K562 (cell line): ENCODE data around the gene SAP30BP. TPM values are rescaled to one million over a fixed set of nuclear protein-coding genes. Genes with fewer than 3 reads are reported as not detected.

Experiments used
- ATAC-seq: fragments of 200-7000 bp; cut with Tn5 transposase; 3 replicates; pipeline ENCODE4 v1.9.1; 2020; ENCODE audit warnings: moderate library complexity
- BruUV-seq: library from RNA; stranded (reverse); fragments of 400-500 nt; replicated peaks from 2 replicates; lab custom pipeline; 2021; lab: Mats Ljungman, UMichigan
- CTCF ChIA-PET: fragments of 300-600 bp; formaldehyde crosslinking; extraction: SDS; loops from one replicate; lab custom pipeline; 2021; ENCODE audit warnings: low intra/inter-chr PET ratio; lab: Yijun Ruan, JAX
- POLR2A ChIA-PET: fragments of 300-600, 350-650 bp; sonication (Branson Sonifier 250); formaldehyde crosslinking; extraction: SDS; loops from one replicate; lab custom pipeline; 2021; ENCODE audit warnings: antibody characterized with exemption, inconsistent platforms; lab: Yijun Ruan, JAX
- DNase-seq, 4 experiments: peaks; one replicate each; pipeline versions ENCODE4 v3.0.0 to v3.0.0-alpha.2; 2011 to 2018; ENCODE audit warnings: low spot score in 3 of 4, mixed read lengths in 3 of 4; ENCODE audit errors: extremely low read depth in 1 of 4
- FAIRE-seq: peaks from 2 replicates; lab custom pipeline; 2011; peaks lifted over from hg19 to GRCh38; lab: Jason Lieb, UNC
- H2AFZ ChIP-seq: 2 replicates; pipeline ENCODE4 v1.6.0; 2011; ENCODE audit warnings: low read depth, low read length, control low read depth, inconsistent platforms
- H3K27ac ChIP-seq: fragments of 200-600 bp; 3 replicates; pipeline ENCODE4 v1.8.0; 2011; ENCODE audit warnings: low read depth, mild to moderate bottlenecking, control low read depth, inconsistent platforms, low read length, moderate library complexity, mixed read lengths; ENCODE audit errors: extremely low read depth
- H3K27me3 ChIP-seq, 2 experiments: fragments of 300-600 bp in 1 of 2; 2 replicates in 1 of 2; 3 replicates in 1 of 2; pipeline versions ENCODE4 v1.6.0 to v1.8.0; 2011; ENCODE audit warnings: inconsistent platforms in 2 of 2, low read length in 2 of 2, mild to moderate bottlenecking in 1 of 2, mixed read lengths in 1 of 2, moderate library complexity in 1 of 2; ENCODE audit not compliant: control insufficient read depth in 2 of 2, insufficient read depth in 2 of 2
- H3K36me3 ChIP-seq: fragments of 300-600 bp; 3 replicates; pipeline ENCODE4 v1.8.0; 2011; ENCODE audit warnings: mild to moderate bottlenecking, low read length, inconsistent platforms; ENCODE audit not compliant: control insufficient read depth, insufficient read depth
- H3K4me1 ChIP-seq, 2 experiments: fragments of 200-600 bp in 1 of 2; replicated peaks in 1 of 2; 2 replicates in 1 of 2; 3 replicates in 1 of 2; pipeline versions ENCODE4 v1.5.1 to v1.8.0; 2011; ENCODE audit warnings: inconsistent platforms in 2 of 2, low read length in 2 of 2, mild to moderate bottlenecking in 1 of 2, mixed read lengths in 1 of 2, moderate library complexity in 1 of 2; ENCODE audit not compliant: control insufficient read depth in 2 of 2, insufficient read depth in 2 of 2
- H3K4me2 ChIP-seq: 2 replicates; pipeline ENCODE4 v1.6.1; 2011; ENCODE audit warnings: low read length, control low read depth, inconsistent platforms, mixed read lengths; ENCODE audit not compliant: insufficient read depth
- H3K4me3 ChIP-seq: fragments of 200-600 bp; sonication (generic), shearing (Covaris generic); 2 replicates; pipeline ENCODE4 v1.5.1; 2016; ENCODE audit warnings: control low read depth, inconsistent platforms
- H3K79me2 ChIP-seq: fragments of 200-600 bp; 3 replicates; pipeline ENCODE4 v1.8.0; 2011; ENCODE audit warnings: low read length, inconsistent platforms; ENCODE audit not compliant: control insufficient read depth, insufficient read depth
- H3K9ac ChIP-seq, 2 experiments: 2 replicates each; pipeline versions ENCODE4 v1.6.0 to v1.6.1; 2011; ENCODE audit warnings: low read depth in 2 of 2, low read length in 2 of 2, control low read depth in 1 of 2, inconsistent platforms in 1 of 2, mild to moderate bottlenecking in 1 of 2, mixed read lengths in 1 of 2; ENCODE audit not compliant: insufficient read depth in 1 of 2
- H3K9me1 ChIP-seq: one replicate; pipeline ENCODE4 v1.6.0; 2011; ENCODE audit warnings: inconsistent platforms, mild to moderate bottlenecking, low read length, moderate library complexity; ENCODE audit not compliant: control insufficient read depth, insufficient read depth
- H3K9me3 ChIP-seq: replicated peaks from 2 replicates; pipeline ENCODE4 v1.5.1; 2011; ENCODE audit warnings: low read depth, low read length, inconsistent platforms; ENCODE audit not compliant: control insufficient read depth, insufficient read depth
- H4K20me1 ChIP-seq: replicated peaks from 2 replicates; pipeline ENCODE4 v1.6.1; 2011; ENCODE audit warnings: low read length, inconsistent platforms, mixed read lengths; ENCODE audit not compliant: control insufficient read depth, insufficient read depth
- BHLHE40 ChIP-seq: IDR thresholded peaks from 2 replicates; pipeline ENCODE4 v1.6.1; 2011; ENCODE audit warnings: low read length, improper control_type of control experiment
- BRF1 ChIP-seq: IDR thresholded peaks from 3 replicates; pipeline ENCODE4 v1.6.1; 2011; ENCODE audit warnings: borderline replicate concordance, mild to moderate bottlenecking; ENCODE audit not compliant: insufficient read length; ENCODE audit errors: extremely low read depth
- CEBPB ChIP-seq: fragments of 450-650 bp; IDR thresholded peaks from 2 replicates; pipeline ENCODE4 v1.6.1; 2016; ENCODE audit warnings: missing genetic modification characterization, missing compliant biosample characterization
- ELF2 ChIP-seq: fragments of 250-450 bp; sonication (Bioruptor Pico); IDR thresholded peaks from 2 replicates; pipeline ENCODE4 v1.5.0; 2021; ENCODE audit warnings: mild to moderate bottlenecking
- FOS ChIP-seq: IDR thresholded peaks from 3 replicates; pipeline ENCODE4 v1.6.1; 2011; ENCODE audit not compliant: insufficient read length; ENCODE audit errors: extremely low read depth
- HNRNPLL ChIP-seq: fragments of 200-400 bp; formaldehyde crosslinking; IDR thresholded peaks from 2 replicates; pipeline ENCODE4 v1.6.1; 2017; ENCODE audit warnings: low read length, low read depth, mild to moderate bottlenecking; ENCODE audit not compliant: poor library complexity, severe bottlenecking
- KAT2B ChIP-seq: IDR thresholded peaks from one replicate; pipeline ENCODE4 v1.6.1; 2012; ENCODE audit warnings: low read depth, mild to moderate bottlenecking, control low read depth, inconsistent platforms, low read length, moderate library complexity
- MEF2A ChIP-seq: IDR thresholded peaks from 2 replicates; pipeline ENCODE4 v1.6.1; 2011; ENCODE audit warnings: low read depth, mild to moderate bottlenecking, low read length, moderate library complexity; ENCODE audit not compliant: control insufficient read depth
- MIER1 ChIP-seq: fragments of 450-650 bp; IDR thresholded peaks from 2 replicates; pipeline ENCODE4 v1.6.1; 2016; ENCODE audit warnings: antibody characterized with exemption, mild to moderate bottlenecking, low read depth
- NFYB ChIP-seq: IDR thresholded peaks from 2 replicates; pipeline ENCODE4 v1.6.1; 2011; ENCODE audit warnings: mild to moderate bottlenecking, moderate library complexity; ENCODE audit not compliant: insufficient read length; ENCODE audit errors: extremely low read depth
- NONO ChIP-seq, 2 experiments: fragments of 200-400 bp in 1 of 2; fragments of 450-650 bp in 1 of 2; formaldehyde crosslinking in 1 of 2; IDR thresholded peaks; 2 replicates each; pipeline ENCODE4 v1.6.1; 2017; ENCODE audit warnings: low read depth in 2 of 2, mild to moderate bottlenecking in 2 of 2, moderate library complexity in 2 of 2, low read length in 1 of 2
- TBP ChIP-seq: optimal IDR thresholded peaks from 2 replicates; pipeline ENCODE3; 2011; ENCODE audit warnings: low read depth, low read length, improper control_type of control experiment
- TGIF2 ChIP-seq: sonication (generic); formaldehyde crosslinking; IDR thresholded peaks from 2 replicates; pipeline ENCODE4 v1.8.1; 2022; ENCODE audit warnings: mild to moderate bottlenecking, missing genetic modification reagents, moderate library complexity
- ZEB2 ChIP-seq: fragments of 450-650 bp; IDR thresholded peaks from 2 replicates; pipeline ENCODE4 v1.6.1; 2016
- ZNF253 ChIP-seq: fragments of 250-450 bp; sonication (Bioruptor Pico); conservative IDR thresholded peaks from 2 replicates; pipeline ENCODE4 v1.6.1; 2021; ENCODE audit warnings: mild to moderate bottlenecking
- ZNF589 ChIP-seq: fragments of 200-800 bp; sonication (Bioruptor generic); IDR thresholded peaks from 2 replicates; pipeline ENCODE4 v1.6.1; 2016; ENCODE audit warnings: low read depth, missing genetic modification characterization, missing compliant biosample characterization
- WGBS: fragments of 100-300 bp; shearing (Covaris generic); methylation state at CpG from one replicate; pipeline ENCODE4 v1.1.6; 2016; ENCODE audit warnings: low coverage, mixed read lengths; ENCODE audit not compliant: insufficient coverage; ENCODE audit errors: missing lambda C conversion rate; 5-methylcytosine and 5-hydroxymethylcytosine counted together
- in situ Hi-C: fragments of 300-500 bp; cut with MboI; formaldehyde crosslinking; loops from 4 replicates; pipeline ENCODE4 v1.15.0; 2018; ENCODE audit warnings: inconsistent platforms, mixed read lengths
- intact Hi-C: fragments of 100-400 bp; cut with micrococcal nuclease; formaldehyde crosslinking; loops from 2 replicates; pipeline ENCODE4 v1.14.2; 2022
- polyA plus RNA-seq, 8 experiments: library from polyadenylated mRNA; depleted of rRNA in 4 of 8; stranded (reverse) in 5 of 8; unstranded in 3 of 8; fragments of >200 nt; fragmentation: Nextera tagmentation in 2 of 8; fragmentation: Illumina TruSeq in 1 of 8; extraction: Ambion mirVana in 2 of 8; extraction: Trizol in 1 of 8; gene quantifications; 2 replicates each; pipeline versions ENCODE4 v1.2.1 to v1.2.3, GENCODE V29; 2011 to 2014; ENCODE audit warnings: inconsistent platforms in 1 of 8, missing spikeins in 1 of 8
- total RNA-seq, 7 experiments: library from RNA; depleted of rRNA in 6 of 7; stranded (reverse); fragments of >200 nt in 6 of 7; fragmentation: Illumina TruSeq in 2 of 7; extraction: Trizol in 2 of 7; gene quantifications; 2 replicates each; pipeline versions ENCODE4 v1.2.1 to v1.2.3, GENCODE V29; 2011 to 2021; ENCODE audit warnings: low replicate concordance in 1 of 7

The SAP30BP gene
- total and polyA plus RNA-seq, 9 of the 15 experiments (the other 6 are each of a cell fraction or from before 2014, with no cell fraction given): 45.3 to 154 (median 71.7) TPM

DNA sequence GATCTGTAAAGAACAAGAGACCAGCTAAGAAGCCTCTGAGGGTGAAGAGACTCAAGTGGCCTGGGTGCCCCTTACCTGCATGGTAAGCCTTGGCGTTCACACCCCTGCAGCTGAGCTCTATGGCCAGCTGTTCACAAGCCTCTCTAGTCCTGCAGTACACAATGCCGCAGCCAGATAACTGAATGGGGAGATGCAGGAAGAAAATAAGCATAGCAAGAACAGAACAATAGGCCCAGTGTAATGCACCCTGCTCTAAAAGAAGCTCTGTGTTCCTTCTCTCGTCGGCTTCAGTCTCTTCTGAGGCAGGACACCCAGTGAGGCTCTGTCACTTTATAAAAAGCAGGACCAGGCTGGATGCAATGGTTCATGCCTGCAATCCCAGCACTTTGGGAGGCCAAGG lies 5.6 kb upstream of the SAP30BP start:
- 90% methylated on average over 4 of the region's 4 CpGs for WGBS

DNA sequence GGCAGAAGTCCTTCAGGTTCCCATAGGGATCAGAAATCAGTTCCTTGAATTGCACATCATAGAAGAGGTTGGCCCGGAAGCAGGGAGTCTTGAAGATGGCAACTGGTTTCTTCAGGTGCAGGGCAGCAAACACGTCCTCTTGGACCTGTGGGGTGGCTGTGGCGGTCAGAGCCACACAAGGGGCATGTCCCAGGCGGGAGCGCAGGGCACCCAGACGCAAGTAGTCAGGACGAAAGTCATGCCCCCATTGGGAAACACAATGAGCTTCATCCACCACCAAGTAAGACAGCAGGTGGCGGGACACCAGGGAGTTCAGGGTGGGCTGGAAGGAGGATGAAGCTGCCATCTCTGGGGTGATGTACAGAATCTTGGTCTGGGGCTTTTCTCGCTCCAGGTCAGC lies 4.6 kb upstream of the SAP30BP start:
- intact Hi-C loops: no loop called here
- no peaks in the 10 kb centered on the region for H4K20me1 ChIP-seq
- H3K4me3 ChIP-seq: no peak overlapping the region
- H3K27ac ChIP-seq: no peak overlapping the region
- no peaks in the 10 kb centered on the region for H3K9me3 ChIP-seq
- H3K79me2 ChIP-seq: peaks cover 19% of the 10 kb centered on the region
- peaks cover 3 to 5% of the 10 kb centered on the region in 2 experiments; a peak in 4 of 5 replicates for H3K4me1 ChIP-seq
- H3K36me3 ChIP-seq: peaks cover 35% of the 10 kb centered on the region
- H3K4me2 ChIP-seq: no peak overlapping the region
- H2AFZ ChIP-seq: no peak overlapping the region
- in situ Hi-C loops: no loop called here
- no peak for FAIRE-seq
- peak overlapping the region in 1 of 2 experiments; percentile 20; a peak in 1 of 4 replicates for H3K9ac ChIP-seq
- CTCF ChIA-PET: no interaction called here
- WGBS: 98% methylated on average over 9 of the region's 9 CpGs
- TF ChIP-seq ZNF589 (CRISPR knock-in tag): no peak
- TF ChIP-seq MIER1: no peak
- TF ChIP-seq BHLHE40: no peak
- TF ChIP-seq ELF2 (CRISPR knock-in tag): no peak
- no peak for TF ChIP-seq ZEB2
- TF ChIP-seq BRF1: no peak
- TF ChIP-seq ZNF253 (CRISPR knock-in tag): no peak
- no peak for TF ChIP-seq FOS
- no peak for TF ChIP-seq HNRNPLL
- no peak for TF ChIP-seq TGIF2 (CRISPR knock-in tag)
- no peak for TF ChIP-seq MEF2A
- TF ChIP-seq CEBPB: no peak
- TF ChIP-seq NFYB: no peak
- no peak for TF ChIP-seq KAT2B
- TF ChIP-seq, all 486 proteins: peak for 0
- no peaks in the 10 kb centered on the region for H3K27me3 ChIP-seq
- no peak for DNase-seq
- no TSS peak for BruUV-seq
- no peak for ATAC-seq
- H3K9me1 ChIP-seq: no peaks in the 10 kb centered on the region
- POLR2A ChIA-PET: interaction anchor here (0.7 kb wide), 1 partner anchor 162 kb away, joined by 3 read pairs; no protein-coding TSS in a partner anchor

More for the DNA sequence above, 5.6 kb upstream of the SAP30BP start:
- H3K4me3 ChIP-seq: no peak overlapping the region
- no peak for TF ChIP-seq TBP
- TF ChIP-seq NONO (IDR thresholded peaks at IDR 0.05; ENCODE audit: low read depth in 2 of 2, low read length in 1 of 2): no peak
- no peak overlapping the region for H3K4me2 ChIP-seq
- ChIA-PET CTCF (no interaction called here), POLR2A (no interaction called here)
- FAIRE-seq: no peak
- H4K20me1 ChIP-seq: no peaks in the 10 kb centered on the region
- no peak overlapping the region for H2AFZ ChIP-seq
- no peaks in the 10 kb centered on the region for H3K9me3 ChIP-seq
- in situ Hi-C loops: no loop called here
- no peak overlapping the region for H3K9ac ChIP-seq
- BruUV-seq: no TSS peak
- no peaks in the 10 kb centered on the region for H3K27me3 ChIP-seq
- no peak for DNase-seq
- intact Hi-C loops: no loop called here
- no peaks in the 10 kb centered on the region for H3K9me1 ChIP-seq
- no peak overlapping the region for H3K27ac ChIP-seq
- no peak for ATAC-seq
- H3K4me1 ChIP-seq: peaks cover 3 to 5% of the 10 kb centered on the region in 2 experiments; a peak in 4 of 5 replicates
- peaks cover 10% of the 10 kb centered on the region for H3K79me2 ChIP-seq
- peaks cover 42% of the 10 kb centered on the region for H3K36me3 ChIP-seq
